SK-N-MC (cell line): ENCODE measurements around the gene KRT3.

Source experiments
- DNase-seq: peaks from one replicate; pipeline ENCODE4 v3.0.0-alpha.2; 2011; ENCODE audit warnings: low read depth, low spot score
- H3K27ac ChIP-seq: fragments of 200-600 bp; sonication (generic); 2 replicates; pipeline ENCODE4 v1.5.1; 2016; ENCODE audit warnings: mixed run types
- H3K36me3 ChIP-seq: fragments of 200-600 bp; sonication (generic); 2 replicates; pipeline ENCODE4 v1.6.1; 2017; ENCODE audit warnings: antibody characterized with exemption, low read length, mixed read lengths; ENCODE audit not compliant: insufficient read depth
- H3K4me3 ChIP-seq: fragments of 200-600 bp; sonication (generic); 2 replicates; pipeline ENCODE4 v1.5.1; 2016
- H3K9ac ChIP-seq: fragments of 200-600 bp; sonication (generic); 2 replicates; pipeline ENCODE4 v1.8.0; 2017; ENCODE audit warnings: mixed run types, mixed read lengths; ENCODE audit not compliant: insufficient read length
- H3K9me3 ChIP-seq: fragments of 200-600 bp; sonication (generic); 2 replicates; pipeline ENCODE4 v1.6.1; 2017; ENCODE audit warnings: low read depth, mild to moderate bottlenecking, antibody characterized with exemption, low read length, moderate library complexity, mixed read lengths
- EZH2 ChIP-seq: fragments of 200-600 bp; sonication (generic); IDR thresholded peaks from one replicate; pipeline ENCODE4 v1.6.1; 2017; ENCODE audit warnings: antibody characterized with exemption
- FOXP2 ChIP-seq: optimal IDR thresholded peaks from 2 replicates; pipeline ENCODE3; 2011; ENCODE audit warnings: mild to moderate bottlenecking, moderate library complexity; ENCODE audit not compliant: insufficient read depth; ENCODE audit errors: extremely low read length, control extremely low read depth
- POLR2AphosphoS5 ChIP-seq: IDR thresholded peaks from 2 replicates; pipeline ENCODE4 v1.6.1; 2012; ENCODE audit warnings: mild to moderate bottlenecking, low read depth, low read length, borderline replicate concordance

Gene KRT3

GRCh38 chr12:52823761-52824450 lies 28.0 kb upstream of the KRT3 start:
- no peak overlapping the region for H3K4me3 ChIP-seq
- no peaks in the 10 kb centered on the region for H3K9me3 ChIP-seq
- no peak overlapping the region for H3K27ac ChIP-seq
- H3K36me3 ChIP-seq = no peaks in the 10 kb centered on the region
- no peak overlapping the region for H3K9ac ChIP-seq
- no peak for TF ChIP-seq POLR2AphosphoS5
- no peak for TF ChIP-seq EZH2
- TF ChIP-seq FOXP2 = no peak
- no peak for DNase-seq

- no peaks in the 10 kb centered on the region for H3K36me3 ChIP-seq
- H3K9ac ChIP-seq = no peak overlapping the region
- no peak overlapping the region for H3K27ac ChIP-seq
- no peak overlapping the region for H3K4me3 ChIP-seq
- no peaks in the 10 kb centered on the region for H3K9me3 ChIP-seq
- DNase-seq = no peak
- TF ChIP-seq EZH2 = no peak
Observed at GRCh38 chr12:52822771-52823510, 27.0 kb upstream of the KRT3 start.

- no peak for DNase-seq
- H3K4me3 ChIP-seq = no peak overlapping the region
- H3K36me3 ChIP-seq = no peaks in the 10 kb centered on the region
- TF ChIP-seq EZH2 (no peak), POLR2AphosphoS5 (no peak), FOXP2 (no peak)
- H3K9me3 ChIP-seq = no peaks in the 10 kb centered on the region
- H3K9ac ChIP-seq = no peak overlapping the region
- H3K27ac ChIP-seq = no peak overlapping the region
Observed at GRCh38 chr12:52821826-52822660, 26.1 kb upstream of the KRT3 start.

- Histone ChIP-seq H3K27ac (no peak overlapping the region), H3K9me3 (no peaks in the 10 kb centered on the region), H3K9ac (no peak overlapping the region), H3K4me3 (no peak overlapping the region), H3K36me3 (no peaks in the 10 kb centered on the region)
- no peak for DNase-seq
- TF ChIP-seq POLR2AphosphoS5 = no peak
- no peak for TF ChIP-seq FOXP2
- no peak for TF ChIP-seq EZH2
Observed at GRCh38 chr12:52821071-52821730, 25.3 kb upstream of the KRT3 start.

GRCh38 chr12:52820521-52820920 lies 24.6 kb upstream of the KRT3 start:
- H3K27ac ChIP-seq = no peak overlapping the region
- TF ChIP-seq POLR2AphosphoS5 (no peak), FOXP2 (no peak), EZH2 (no peak)
- H3K9me3 ChIP-seq = no peaks in the 10 kb centered on the region
- no peaks in the 10 kb centered on the region for H3K36me3 ChIP-seq
- no peak overlapping the region for H3K4me3 ChIP-seq
- no peak for DNase-seq
- no peak overlapping the region for H3K9ac ChIP-seq

- TF ChIP-seq POLR2AphosphoS5 (no peak), EZH2 (no peak), FOXP2 (no peak)
- Histone ChIP-seq H3K36me3 (no peaks in the 10 kb centered on the region), H3K9ac (no peak overlapping the region), H3K9me3 (no peaks in the 10 kb centered on the region), H3K4me3 (no peak overlapping the region), H3K27ac (no peak overlapping the region)
- DNase-seq = no peak
Observed at GRCh38 chr12:52819731-52820510, 24.0 kb upstream of the KRT3 start.

- Histone ChIP-seq H3K4me3 (no peak overlapping the region), H3K36me3 (no peaks in the 10 kb centered on the region), H3K27ac (no peak overlapping the region), H3K9ac (no peak overlapping the region), H3K9me3 (no peaks in the 10 kb centered on the region)
- no peak for DNase-seq
- TF ChIP-seq POLR2AphosphoS5 = no peak
- no peak for TF ChIP-seq EZH2
- no peak for TF ChIP-seq FOXP2
Observed at GRCh38 chr12:52818887-52819420, 23.0 kb upstream of the KRT3 start.

- H3K4me3 ChIP-seq = no peak overlapping the region
- TF ChIP-seq EZH2 (no peak), FOXP2 (no peak), POLR2AphosphoS5 (no peak)
- H3K27ac ChIP-seq = no peak overlapping the region
- H3K9me3 ChIP-seq = no peaks in the 10 kb centered on the region
- H3K9ac ChIP-seq = no peak overlapping the region
- no peak for DNase-seq
- H3K36me3 ChIP-seq = no peaks in the 10 kb centered on the region
Observed at GRCh38 chr12:52818388-52818787, 22.5 kb upstream of the KRT3 start.
